ENCODE results near the gene CCNF.

DNA sequence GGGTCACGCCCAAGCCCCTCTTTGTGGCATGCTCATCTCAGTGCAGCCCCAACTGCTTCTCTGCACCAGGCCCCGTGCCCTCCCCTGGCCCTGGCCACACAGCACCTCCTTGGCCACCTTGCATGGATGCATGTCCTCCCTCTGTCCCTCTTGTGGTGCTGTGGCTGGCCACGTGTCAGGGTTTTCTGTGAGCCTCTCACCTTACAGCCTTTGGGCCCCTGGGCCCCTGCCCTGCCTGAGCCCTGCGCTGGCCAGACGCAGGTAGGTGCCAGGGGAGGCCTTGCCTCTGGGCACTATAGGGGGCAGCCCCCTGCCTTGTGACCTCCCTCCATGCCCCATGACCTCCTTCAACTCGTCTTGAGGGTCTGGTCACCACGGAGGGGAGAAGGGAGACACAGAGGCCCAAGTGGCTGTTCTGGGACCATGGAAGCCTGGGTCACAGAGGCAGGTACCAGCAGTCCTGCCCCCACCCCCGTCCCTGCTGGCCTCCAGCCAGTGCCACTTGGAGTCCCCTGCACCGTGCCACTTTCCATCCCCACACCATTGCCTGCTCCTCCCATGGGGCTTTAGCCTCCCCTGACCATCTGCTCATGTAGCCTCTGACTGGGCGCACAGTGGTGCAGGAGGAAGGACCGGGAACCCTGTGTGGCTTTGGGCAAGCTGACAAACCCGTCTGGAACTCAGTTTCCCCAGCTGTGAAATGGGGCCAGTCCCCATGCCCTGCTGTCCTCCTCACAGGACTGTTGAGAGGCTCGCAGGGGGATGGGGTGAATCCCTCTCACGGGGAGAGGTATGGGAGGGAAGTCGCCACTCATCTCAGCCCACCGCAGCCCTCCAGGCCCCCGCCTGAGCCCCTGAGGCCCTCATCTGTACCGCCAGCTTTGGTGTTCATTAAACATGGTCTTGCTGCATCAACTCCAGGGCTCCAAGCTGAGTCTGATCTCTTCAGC is 73.0 kb downstream of the CCNF start:
- TF ChIP-seq, protein P1, sequence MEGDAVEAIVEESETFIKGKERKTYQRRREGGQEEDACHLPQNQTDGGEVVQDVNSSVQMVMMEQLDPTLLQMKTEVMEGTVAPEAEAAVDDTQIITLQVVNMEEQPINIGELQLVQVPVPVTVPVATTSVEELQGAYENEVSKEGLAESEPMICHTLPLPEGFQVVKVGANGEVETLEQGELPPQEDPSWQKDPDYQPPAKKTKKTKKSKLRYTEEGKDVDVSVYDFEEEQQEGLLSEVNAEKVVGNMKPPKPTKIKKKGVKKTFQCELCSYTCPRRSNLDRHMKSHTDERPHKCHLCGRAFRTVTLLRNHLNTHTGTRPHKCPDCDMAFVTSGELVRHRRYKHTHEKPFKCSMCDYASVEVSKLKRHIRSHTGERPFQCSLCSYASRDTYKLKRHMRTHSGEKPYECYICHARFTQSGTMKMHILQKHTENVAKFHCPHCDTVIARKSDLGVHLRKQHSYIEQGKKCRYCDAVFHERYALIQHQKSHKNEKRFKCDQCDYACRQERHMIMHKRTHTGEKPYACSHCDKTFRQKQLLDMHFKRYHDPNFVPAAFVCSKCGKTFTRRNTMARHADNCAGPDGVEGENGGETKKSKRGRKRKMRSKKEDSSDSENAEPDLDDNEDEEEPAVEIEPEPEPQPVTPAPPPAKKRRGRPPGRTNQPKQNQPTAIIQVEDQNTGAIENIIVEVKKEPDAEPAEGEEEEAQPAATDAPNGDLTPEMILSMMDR (IDR thresholded peaks at IDR 0.05), result no peak
- no peak for TF ChIP-seq POLR2A (IDR thresholded peaks at IDR 0.05)

Data from body of pancreas (tissue), 4 donors.